Measurements from ENCODE around the gene TSPAN9. TPM values are rescaled to one million over a fixed set of nuclear protein-coding genes. Genes with fewer than 3 reads are reported as not detected.

TSPAN9 gene
- total RNA-seq, 1 experiment from 2014 or later = 13.4 TPM

DNA sequence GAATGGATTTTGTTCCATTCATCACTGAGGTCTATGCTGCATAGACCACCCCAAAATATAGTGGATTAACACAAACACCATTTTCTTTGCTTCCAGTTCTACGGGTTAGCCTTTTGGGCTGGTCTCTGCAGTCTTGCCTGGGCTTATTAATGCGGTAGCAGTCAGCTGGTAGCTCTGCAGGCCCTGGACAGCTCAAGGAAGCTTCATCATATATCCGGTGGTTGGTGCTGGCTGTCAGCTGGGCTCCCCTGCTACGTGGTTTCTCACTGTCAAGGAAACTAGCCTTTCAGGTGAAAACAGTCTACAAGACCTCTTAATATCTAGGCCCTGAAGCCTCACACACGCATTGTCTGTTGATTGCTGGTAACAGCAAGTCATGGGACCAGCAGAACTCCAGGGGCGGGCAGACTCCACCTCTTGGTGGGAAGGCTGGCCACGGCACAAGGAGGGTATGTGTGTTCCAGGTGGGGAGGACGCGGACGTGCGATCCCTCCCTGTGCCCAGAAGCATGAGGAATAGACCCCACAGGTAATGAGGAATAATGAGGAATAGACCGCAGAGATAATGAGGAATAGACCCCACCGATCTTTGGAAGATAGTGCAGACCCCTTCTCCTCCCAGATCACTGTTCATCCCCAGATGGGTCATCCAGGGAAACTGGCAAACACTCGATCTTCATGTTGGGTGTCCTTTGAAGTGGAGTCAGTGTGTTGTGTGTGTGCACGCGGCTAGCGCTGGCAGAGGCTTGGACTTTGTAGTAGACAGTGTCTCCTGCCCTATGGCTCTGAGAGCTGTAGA is 13.3 kb downstream of the TSPAN9 start:
- CTCF ChIA-PET = interaction anchor here (1.2 to 1.9 kb wide), 2 partner anchors 10 to 17 kb away, joined by 4 to 5 read pairs; no protein-coding TSS in a partner anchor

GRCh38 chr12:3091038-3091319 is 13.8 kb downstream of the TSPAN9 start:
- no peak overlapping the region for H3K27ac Mint-ChIP-seq (ENCODE audit: low read depth, unreplicated experiment)
- H3K36me3 Mint-ChIP-seq (ENCODE audit: insufficient read depth, unreplicated experiment) = no peaks in the 10 kb centered on the region
- ChIA-PET POLR2A (interaction anchor here (1.0 kb wide), 1 partner anchor 9 kb away, joined by 3 read pairs; no protein-coding TSS in a partner anchor), CTCF (interaction anchor here (1.0 to 1.9 kb wide), 3 partner anchors 9 to 112 kb away, joined by 3 to 5 read pairs (median 4); no protein-coding TSS in a partner anchor)
- peaks cover 5% of the 10 kb centered on the region for H3K4me1 Mint-ChIP-seq (ENCODE audit: insufficient read depth, unreplicated experiment)
- H3K4me3 Mint-ChIP-seq (ENCODE audit: unreplicated experiment) = no peak overlapping the region
- no peaks in the 10 kb centered on the region for H3K9me3 Mint-ChIP-seq (ENCODE audit: unreplicated experiment)
- TF ChIP-seq, protein P1, sequence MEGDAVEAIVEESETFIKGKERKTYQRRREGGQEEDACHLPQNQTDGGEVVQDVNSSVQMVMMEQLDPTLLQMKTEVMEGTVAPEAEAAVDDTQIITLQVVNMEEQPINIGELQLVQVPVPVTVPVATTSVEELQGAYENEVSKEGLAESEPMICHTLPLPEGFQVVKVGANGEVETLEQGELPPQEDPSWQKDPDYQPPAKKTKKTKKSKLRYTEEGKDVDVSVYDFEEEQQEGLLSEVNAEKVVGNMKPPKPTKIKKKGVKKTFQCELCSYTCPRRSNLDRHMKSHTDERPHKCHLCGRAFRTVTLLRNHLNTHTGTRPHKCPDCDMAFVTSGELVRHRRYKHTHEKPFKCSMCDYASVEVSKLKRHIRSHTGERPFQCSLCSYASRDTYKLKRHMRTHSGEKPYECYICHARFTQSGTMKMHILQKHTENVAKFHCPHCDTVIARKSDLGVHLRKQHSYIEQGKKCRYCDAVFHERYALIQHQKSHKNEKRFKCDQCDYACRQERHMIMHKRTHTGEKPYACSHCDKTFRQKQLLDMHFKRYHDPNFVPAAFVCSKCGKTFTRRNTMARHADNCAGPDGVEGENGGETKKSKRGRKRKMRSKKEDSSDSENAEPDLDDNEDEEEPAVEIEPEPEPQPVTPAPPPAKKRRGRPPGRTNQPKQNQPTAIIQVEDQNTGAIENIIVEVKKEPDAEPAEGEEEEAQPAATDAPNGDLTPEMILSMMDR (IDR thresholded peaks at IDR 0.05; ENCODE audit: unreplicated experiment) = no peak
- intact Hi-C loops (cut with micrococcal nuclease) = no loop called here
- BruUV-seq (replicated peaks) = no TSS peak
- no peak for DNase-seq (ENCODE audit: unreplicated experiment)
- H3K27me3 Mint-ChIP-seq (ENCODE audit: insufficient read depth, unreplicated experiment) = no peaks in the 10 kb centered on the region

More for the DNA sequence above, 13.3 kb downstream of the TSPAN9 start:
- TF ChIP-seq, protein P1 (IDR thresholded peaks at IDR 0.05; ENCODE audit: unreplicated experiment) = no peak
- Mint-ChIP-seq H3K9me3 (ENCODE audit: unreplicated experiment) (no peaks in the 10 kb centered on the region), H3K27ac (ENCODE audit: low read depth, unreplicated experiment) (no peak overlapping the region), H3K4me3 (ENCODE audit: unreplicated experiment) (no peak overlapping the region), H3K36me3 (ENCODE audit: insufficient read depth, unreplicated experiment) (no peaks in the 10 kb centered on the region), H3K4me1 (ENCODE audit: insufficient read depth, unreplicated experiment) (peaks cover 5% of the 10 kb centered on the region), H3K27me3 (ENCODE audit: insufficient read depth, unreplicated experiment) (no peaks in the 10 kb centered on the region)
- POLR2A ChIA-PET = interaction anchor here (1.0 kb wide), 1 partner anchor 9 kb away, joined by 3 read pairs; no protein-coding TSS in a partner anchor
- intact Hi-C loops (cut with micrococcal nuclease) = no loop called here
- BruUV-seq (replicated peaks) = no TSS peak
- DNase-seq (ENCODE audit: unreplicated experiment) = no peak

- H3K36me3 Mint-ChIP-seq (ENCODE audit: insufficient read depth, unreplicated experiment) = no peaks in the 10 kb centered on the region
- H3K4me3 Mint-ChIP-seq (ENCODE audit: unreplicated experiment) = no peak overlapping the region
- BruUV-seq (replicated peaks) = no TSS peak
- POLR2A ChIA-PET = interaction anchor here (0.9 to 1.0 kb wide), 2 partner anchors 10 to 26 kb away, joined by 3 read pairs; no protein-coding TSS in a partner anchor
- no peak for DNase-seq (ENCODE audit: unreplicated experiment)
- intact Hi-C loops (cut with micrococcal nuclease) = no loop called here
- CTCF ChIA-PET = interaction anchor here (1.0 to 2.1 kb wide), 4 partner anchors 9 to 112 kb away, joined by 3 to 13 read pairs (median 4); no protein-coding TSS in a partner anchor
- no peak overlapping the region for H3K27ac Mint-ChIP-seq (ENCODE audit: low read depth, unreplicated experiment)
- H3K4me1 Mint-ChIP-seq (ENCODE audit: insufficient read depth, unreplicated experiment) = peaks cover 5% of the 10 kb centered on the region
- H3K27me3 Mint-ChIP-seq (ENCODE audit: insufficient read depth, unreplicated experiment) = no peaks in the 10 kb centered on the region
- TF ChIP-seq, protein P1 (IDR thresholded peaks at IDR 0.05; ENCODE audit: unreplicated experiment) = no peak
- no peaks in the 10 kb centered on the region for H3K9me3 Mint-ChIP-seq (ENCODE audit: unreplicated experiment)
Observed at GRCh38 chr12:3091382-3092241, 14.4 kb downstream of the TSPAN9 start.

GRCh38 chr12:3092764-3093163 is 15.6 kb downstream of the TSPAN9 start:
- ChIA-PET CTCF (interaction anchor here (0.6 to 2.1 kb wide), 3 partner anchors 10 to 167 kb away, joined by 3 to 13 read pairs (median 3); no protein-coding TSS in a partner anchor), POLR2A (no interaction called here)
- Mint-ChIP-seq H3K27ac (ENCODE audit: low read depth, unreplicated experiment) (no peak overlapping the region), H3K36me3 (ENCODE audit: insufficient read depth, unreplicated experiment) (no peaks in the 10 kb centered on the region), H3K4me1 (ENCODE audit: insufficient read depth, unreplicated experiment) (peaks cover 8% of the 10 kb centered on the region), H3K9me3 (ENCODE audit: unreplicated experiment) (no peaks in the 10 kb centered on the region), H3K4me3 (ENCODE audit: unreplicated experiment) (no peak overlapping the region), H3K27me3 (ENCODE audit: insufficient read depth, unreplicated experiment) (no peaks in the 10 kb centered on the region)
- DNase-seq (ENCODE audit: unreplicated experiment) = no peak
- TF ChIP-seq, protein P1 (IDR thresholded peaks at IDR 0.05; ENCODE audit: unreplicated experiment) = no peak
- BruUV-seq (replicated peaks) = no TSS peak
- intact Hi-C loops (cut with micrococcal nuclease) = no loop called here

Data from MCF 10A (cell line).